Measurements from ENCODE around the gene ACACB.

The ACACB gene

GRCh38 chr12:109281452-109281851 lies 165.1 kb downstream of the ACACB start:
- DNase-seq, result no peak

- DNase-seq, result no peak
Measured at GRCh38 chr12:109284392-109284791, 168.0 kb downstream of the ACACB start.

GRCh38 chr12:109286252-109286651 lies 169.9 kb downstream of the ACACB start:
- DNase-seq, result no peak

GRCh38 chr12:109286652-109287051 lies 170.3 kb downstream of the ACACB start:
- no peak for DNase-seq

- DNase-seq, result no peak
Measured at GRCh38 chr12:109287181-109287580, 170.8 kb downstream of the ACACB start.

GRCh38 chr12:109287811-109288469 lies 171.6 kb downstream of the ACACB start:
- DNase-seq, result no peak

GRCh38 chr12:109288571-109288970 lies 172.2 kb downstream of the ACACB start:
- no peak for DNase-seq

GRCh38 chr12:109289004-109289403 lies 172.6 kb downstream of the ACACB start:
- no peak for DNase-seq

- no peak for DNase-seq
Measured at GRCh38 chr12:109289551-109289950, 173.2 kb downstream of the ACACB start.

- no peak for DNase-seq
Measured at GRCh38 chr12:109290061-109290460, 173.7 kb downstream of the ACACB start.

GRCh38 chr12:109291117-109291516 lies 174.7 kb downstream of the ACACB start:
- no peak for DNase-seq

GRCh38 chr12:109291521-109292341 lies 175.3 kb downstream of the ACACB start:
- DNase-seq, result no peak

- DNase-seq, result no peak
Measured at GRCh38 chr12:109292342-109292711, 175.9 kb downstream of the ACACB start.

GRCh38 chr12:109293106-109293505 lies 176.7 kb downstream of the ACACB start:
- DNase-seq, result no peak

- DNase-seq, result peak; percentile 58
Measured at GRCh38 chr12:109294286-109294796, 178.0 kb downstream of the ACACB start.

- DNase-seq, result peak; percentile 51
Measured at GRCh38 chr12:109295764-109296425, 179.5 kb downstream of the ACACB start.

GRCh38 chr12:109296431-109296830 lies 180.0 kb downstream of the ACACB start:
- DNase-seq, result peak; percentile 33

GRCh38 chr12:109299849-109300248 lies 183.5 kb downstream of the ACACB start:
- peak; percentile 30 for DNase-seq

- peak; percentile 8 for DNase-seq
Measured at GRCh38 chr12:109301643-109302168, 185.3 kb downstream of the ACACB start.

- DNase-seq, result peak; percentile 16
Measured at GRCh38 chr12:109302358-109302757, 186.0 kb downstream of the ACACB start.

GRCh38 chr12:109302770-109303169 lies 186.4 kb downstream of the ACACB start:
- DNase-seq, result no peak

GRCh38 chr12:109304485-109304884 lies 188.1 kb downstream of the ACACB start:
- DNase-seq, result peak; percentile 37

- no peak for DNase-seq
Measured at GRCh38 chr12:109305547-109305946, 189.2 kb downstream of the ACACB start.
